Activated naive CD4-positive, alpha-beta T cell treated with Interleukin-2 at 50 U/mL for 16 hours (primary cell): ENCODE measurements around the gene GPR18.

Experiments used
- DNase-seq: peaks from one replicate; pipeline ENCODE4 v3.0.0-alpha.2; 2020

The GPR18 gene

GRCh38 chr13:99289674-99290337 is 31.6 kb upstream of the GPR18 start:
- DNase-seq: peak; percentile 60

DNA sequence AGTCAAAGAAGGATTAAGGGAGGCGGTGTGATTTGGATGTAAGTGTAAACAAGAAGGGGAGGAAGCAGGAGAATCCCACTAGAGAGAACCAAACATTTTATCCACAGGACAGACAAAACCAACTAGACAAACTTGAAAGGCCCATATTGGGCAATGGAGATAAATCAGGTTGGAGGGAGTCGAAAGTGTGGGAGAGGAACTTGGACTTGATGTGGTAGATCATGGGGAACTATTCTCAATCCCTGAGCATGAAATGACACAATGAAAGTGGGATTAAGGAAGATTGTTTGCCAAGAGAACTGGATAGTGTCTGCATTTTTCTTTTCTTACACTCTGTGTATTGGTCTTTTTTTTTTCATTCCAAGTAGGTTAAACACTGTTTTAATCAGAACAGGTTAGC is 31.1 kb upstream of the GPR18 start:
- no peak for DNase-seq

DNA sequence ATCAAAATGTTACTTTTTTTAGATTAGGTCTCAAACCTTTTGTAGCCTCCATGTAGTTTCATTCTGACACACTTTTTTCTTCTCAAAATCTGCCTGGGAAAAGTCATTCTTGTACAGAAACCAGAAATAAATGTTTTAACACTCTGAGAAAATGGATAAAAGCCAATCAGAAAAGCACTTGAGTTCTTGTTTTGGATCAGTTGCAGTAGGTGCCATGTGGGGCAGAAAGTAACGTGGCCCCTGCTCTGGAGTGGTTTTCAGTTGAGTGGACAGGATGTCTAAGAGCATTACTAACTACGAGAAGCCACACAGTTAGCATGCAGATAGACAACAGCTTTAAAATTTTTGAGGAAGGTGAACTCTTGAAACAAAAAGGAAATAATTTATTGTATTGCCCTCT is 29.9 kb upstream of the GPR18 start:
- DNase-seq: peak; percentile 63

GRCh38 chr13:99287551-99287950 is 29.4 kb upstream of the GPR18 start:
- no peak for DNase-seq

- no peak for DNase-seq
Observed at GRCh38 chr13:99285432-99286182, 27.4 kb upstream of the GPR18 start.

- no peak for DNase-seq
Observed at GRCh38 chr13:99282264-99283231, 24.4 kb upstream of the GPR18 start.

DNA sequence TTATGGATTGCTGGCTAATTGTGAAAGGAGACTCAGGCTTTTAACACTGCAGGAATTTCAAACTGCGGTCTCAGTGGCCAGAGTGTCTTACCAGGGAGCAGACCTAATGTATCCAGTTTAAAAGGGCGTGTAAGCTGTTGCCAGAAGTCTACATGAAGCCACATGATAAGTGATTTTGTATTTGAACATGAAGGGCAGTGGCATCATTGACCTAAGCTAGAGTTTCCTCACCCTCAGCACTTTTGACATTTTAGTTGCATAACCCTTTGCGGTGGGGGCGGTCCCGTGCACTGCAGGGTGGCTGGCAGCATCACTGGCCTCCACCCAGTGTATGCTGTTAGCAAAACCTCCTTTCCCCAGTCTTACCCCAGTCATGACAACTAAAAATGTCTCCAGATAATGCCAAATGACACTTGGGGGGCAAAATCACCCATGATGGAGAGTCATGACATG is 23.7 kb upstream of the GPR18 start:
- peak; percentile 56 for DNase-seq

- DNase-seq: no peak
Observed at GRCh38 chr13:99280166-99280565, 22.0 kb upstream of the GPR18 start.

GRCh38 chr13:99279637-99280036 is 21.5 kb upstream of the GPR18 start:
- no peak for DNase-seq

- DNase-seq: no peak
Observed at GRCh38 chr13:99278843-99279242, 20.7 kb upstream of the GPR18 start.

- DNase-seq: no peak
Observed at GRCh38 chr13:99278200-99278599, 20.0 kb upstream of the GPR18 start.

GRCh38 chr13:99277629-99278028 is 19.4 kb upstream of the GPR18 start:
- no peak for DNase-seq

- no peak for DNase-seq
Observed at GRCh38 chr13:99276706-99277105, 18.5 kb upstream of the GPR18 start.

GRCh38 chr13:99275093-99275469 is 16.9 kb upstream of the GPR18 start:
- peak; percentile 32 for DNase-seq

DNA sequence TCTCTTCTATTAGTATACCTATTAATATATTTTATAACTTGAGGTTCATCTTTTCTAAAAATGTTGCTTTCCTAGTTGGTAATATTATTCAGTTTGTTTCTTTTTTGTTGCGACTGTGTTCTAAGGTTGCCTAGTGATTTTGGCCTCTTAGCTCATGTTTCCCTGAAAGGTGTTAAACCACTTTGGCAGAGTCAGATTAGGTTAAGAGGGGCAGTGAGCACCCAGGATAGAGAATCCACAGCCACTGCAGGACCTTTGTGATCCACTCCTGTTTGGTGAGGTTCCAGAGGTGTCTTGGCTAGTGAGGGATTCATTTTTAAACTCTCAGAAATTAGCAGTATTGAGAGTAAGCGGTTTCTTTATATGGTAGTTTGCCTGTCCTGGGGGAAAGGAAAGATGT is 14.9 kb upstream of the GPR18 start:
- no peak for DNase-seq

GRCh38 chr13:99272481-99272880 is 14.3 kb upstream of the GPR18 start:
- no peak for DNase-seq

DNA sequence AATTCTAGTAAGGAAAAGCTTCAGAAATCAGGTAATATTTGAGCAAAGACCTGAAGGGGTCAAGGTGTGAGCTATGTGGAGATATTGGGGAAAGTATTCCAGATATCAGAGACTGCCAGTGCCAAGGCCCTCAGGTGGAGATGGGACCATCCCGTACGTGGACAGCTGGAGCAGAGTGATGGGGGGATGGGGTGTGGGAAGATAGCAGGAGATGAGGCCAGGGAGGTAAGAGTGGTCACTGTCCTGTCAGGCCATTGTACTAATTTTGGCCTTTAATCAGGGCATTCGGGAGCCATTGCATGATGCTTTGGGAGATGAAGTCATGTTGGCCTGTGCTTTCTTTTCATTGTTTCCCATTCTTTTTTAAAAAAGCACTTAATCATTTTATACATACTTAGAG is 13.1 kb upstream of the GPR18 start:
- DNase-seq: no peak

GRCh38 chr13:99270518-99270917 is 12.3 kb upstream of the GPR18 start:
- DNase-seq: no peak

GRCh38 chr13:99269627-99270241 is 11.6 kb upstream of the GPR18 start:
- peak; percentile 28 for DNase-seq

DNA sequence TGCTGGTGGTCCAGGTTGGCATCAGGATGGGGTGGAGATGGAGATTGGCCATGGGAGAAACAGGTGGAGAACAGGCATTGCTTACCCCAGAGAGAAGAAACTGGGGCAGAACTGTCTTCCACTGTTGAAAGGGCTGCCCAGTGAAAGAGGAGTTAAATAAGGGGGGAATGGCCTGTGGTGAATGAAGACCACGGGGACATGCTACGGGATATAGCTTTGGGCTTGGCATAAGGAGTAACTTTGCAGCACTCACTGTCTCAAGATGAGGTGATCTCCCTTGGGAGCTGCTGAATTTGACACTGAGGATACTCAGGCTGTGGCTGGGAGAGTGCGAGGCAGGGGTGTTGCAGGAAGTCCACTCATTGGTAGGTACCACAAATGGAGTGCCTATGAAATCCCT is 10.6 kb upstream of the GPR18 start:
- no peak for DNase-seq

DNA sequence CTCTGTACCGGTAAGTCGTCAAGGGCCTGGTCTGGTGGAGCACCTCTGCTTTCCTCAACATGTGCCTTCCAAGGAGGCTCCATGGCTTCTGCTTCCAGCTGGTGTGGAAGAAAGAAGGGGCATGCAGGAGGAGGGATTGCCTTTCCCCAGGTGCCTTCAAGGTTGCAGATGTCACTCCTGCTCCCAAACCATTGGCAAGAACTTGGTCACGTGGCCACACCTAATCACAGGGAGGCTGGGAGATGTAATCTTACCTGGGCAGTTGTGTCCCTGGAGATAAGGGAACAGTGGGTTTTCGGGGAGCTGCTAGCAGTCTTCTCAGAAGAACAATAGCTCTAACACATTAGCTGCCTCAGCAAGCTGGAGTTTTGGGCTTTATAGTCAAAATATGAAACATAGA is 9.7 kb upstream of the GPR18 start:
- no peak for DNase-seq

- no peak for DNase-seq
Observed at GRCh38 chr13:99266827-99267226, 8.6 kb upstream of the GPR18 start.

DNA sequence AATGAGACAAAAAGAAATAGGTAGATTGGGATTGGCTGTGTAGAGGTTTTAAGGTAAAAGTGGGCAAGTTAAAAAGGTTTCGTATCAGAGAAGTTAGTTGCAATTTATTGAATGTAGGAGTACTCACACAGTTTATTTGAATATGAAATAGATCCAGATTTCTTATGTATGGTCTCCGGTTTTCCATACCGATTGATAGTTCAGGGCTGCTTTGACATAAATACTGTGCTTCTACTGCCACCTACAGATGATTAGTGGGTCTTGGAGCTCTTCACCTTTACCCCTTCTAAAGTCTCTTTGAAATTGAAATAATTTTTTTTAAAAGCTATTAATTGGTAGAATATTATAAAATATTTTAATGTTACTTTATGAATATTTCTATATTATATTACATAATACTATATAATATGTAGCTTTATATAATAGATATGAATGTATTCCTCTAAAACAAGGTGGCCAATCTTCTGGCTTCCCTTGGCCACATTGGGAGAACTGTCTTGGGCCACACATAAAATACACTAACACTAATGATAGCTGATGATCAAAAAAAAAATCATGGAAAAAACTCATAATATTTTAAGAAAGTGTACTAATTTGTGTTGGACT is 7.7 kb upstream of the GPR18 start:
- no peak for DNase-seq
